HG02610 (cell line): ENCODE data around the gene BEND6.

Experiments used
- ATAC-seq: cut with Tn5 transposase; IDR thresholded peaks from one replicate; pipeline ENCODE4 v1.9.1; 2021; ENCODE audit warnings: mild to moderate bottlenecking, moderate library complexity; ENCODE audit not compliant: unreplicated experiment

The BEND6 gene

GRCh38 chr6:56940463-56940862 is 14.4 kb upstream of the BEND6 start:
- ATAC-seq: no peak

- no peak for ATAC-seq
Measured at GRCh38 chr6:56940977-56941376, 13.9 kb upstream of the BEND6 start.

GRCh38 chr6:56944661-56945060 is 10.2 kb upstream of the BEND6 start:
- ATAC-seq: no peak

GRCh38 chr6:56946368-56946767 is 8.5 kb upstream of the BEND6 start:
- no peak for ATAC-seq

GRCh38 chr6:56947924-56948323 is 7.0 kb upstream of the BEND6 start:
- ATAC-seq: no peak

- ATAC-seq: no peak
Measured at GRCh38 chr6:56949265-56949664, 5.6 kb upstream of the BEND6 start.

GRCh38 chr6:56949925-56950495 is 4.9 kb upstream of the BEND6 start:
- no peak for ATAC-seq

GRCh38 chr6:56951049-56951831 is 3.7 kb upstream of the BEND6 start:
- peak; percentile 23 for ATAC-seq

- ATAC-seq: peak; percentile 25
Measured at GRCh38 chr6:56953597-56954402, 1.1 kb upstream of the BEND6 start.

GRCh38 chr6:56955171-56956155 is 556 bp downstream of the BEND6 start:
- peak; percentile 69 for ATAC-seq

- no peak for ATAC-seq
Measured at GRCh38 chr6:56956491-56956890, 1.6 kb downstream of the BEND6 start.

- no peak for ATAC-seq
Measured at GRCh38 chr6:56957856-56958255, 2.9 kb downstream of the BEND6 start.

- ATAC-seq: no peak
Measured at GRCh38 chr6:56958481-56958880, 3.6 kb downstream of the BEND6 start.

GRCh38 chr6:56959094-56959493 is 4.2 kb downstream of the BEND6 start:
- ATAC-seq: no peak

GRCh38 chr6:56959938-56960337 is 5.0 kb downstream of the BEND6 start:
- no peak for ATAC-seq

GRCh38 chr6:56961151-56961550 is 6.2 kb downstream of the BEND6 start:
- ATAC-seq: no peak

- no peak for ATAC-seq
Measured at GRCh38 chr6:56962441-56962840, 7.5 kb downstream of the BEND6 start.

GRCh38 chr6:56963043-56963442 is 8.1 kb downstream of the BEND6 start:
- ATAC-seq: no peak

GRCh38 chr6:56963793-56964192 is 8.9 kb downstream of the BEND6 start:
- no peak for ATAC-seq

GRCh38 chr6:56965126-56965525 is 10.2 kb downstream of the BEND6 start:
- ATAC-seq: no peak

- ATAC-seq: no peak
Measured at GRCh38 chr6:56970849-56971248, 15.9 kb downstream of the BEND6 start.
